HepG2 (cell line): ENCODE results near the gene GFY. TPM values are rescaled to one million over a fixed set of nuclear protein-coding genes. Genes with fewer than 3 reads are reported as not detected.
A peak's percentile ranks its signal among the peaks of the same experiment; 100 is the strongest.

ENCODE experiments used
- ATAC-seq: fragments of 200-7000 bp; cut with Tn5 transposase; 3 replicates; pipeline ENCODE4 v1.9.1; 2020; ENCODE audit warnings: mild to moderate bottlenecking, moderate library complexity
- BruUV-seq: library from RNA; stranded (reverse); fragments of 400-500 nt; replicated peaks from 2 replicates; lab custom pipeline; 2021; lab: Mats Ljungman, UMichigan
- CTCF ChIA-PET: fragments of 300-600 bp; formaldehyde crosslinking; extraction: SDS; loops from one replicate; lab custom pipeline; 2021; ENCODE audit warnings: low total read pairs, inconsistent platforms, low intra/inter-chr PET ratio; lab: Yijun Ruan, JAX
- POLR2A ChIA-PET: fragments of 350-600 bp; sonication (Branson Sonifier 250); formaldehyde crosslinking; loops from one replicate; lab custom pipeline; 2020; ENCODE audit warnings: antibody characterized with exemption, inconsistent platforms; lab: Yijun Ruan, JAX
- DNase-seq: peaks from one replicate; pipeline ENCODE4 v3.0.0-alpha.2; 2015; ENCODE audit warnings: low spot score
- FAIRE-seq: peaks from 3 replicates; lab custom pipeline; 2011; peaks lifted over from hg19 to GRCh38; lab: Jason Lieb, UNC
- H2AFZ ChIP-seq: one replicate; pipeline ENCODE4 v1.6.1; 2011; ENCODE audit warnings: low read length, inconsistent platforms
- H3K27ac ChIP-seq: fragments of 300-600 bp; 3 replicates; pipeline ENCODE4 v1.8.0; 2011; ENCODE audit warnings: mixed run types, mild to moderate bottlenecking, mixed read lengths, low read length, inconsistent platforms; ENCODE audit not compliant: insufficient read depth; ENCODE audit errors: extremely low read length
- H3K27me3 ChIP-seq, 2 experiments: fragments of 200-600 bp in 1 of 2; 2 replicates in 1 of 2; 3 replicates in 1 of 2; pipeline versions ENCODE4 v1.6.0 to v1.8.0; 2011; ENCODE audit warnings: low read length in 2 of 2, mild to moderate bottlenecking in 2 of 2, moderate library complexity in 2 of 2, inconsistent platforms in 1 of 2; ENCODE audit not compliant: insufficient read depth in 2 of 2, control insufficient read depth in 1 of 2
- H3K36me3 ChIP-seq, 2 experiments: fragments of 200-600 bp in 1 of 2; replicated peaks in 1 of 2; 2 replicates in 1 of 2; 3 replicates in 1 of 2; pipeline versions ENCODE4 v1.5.1 to v1.8.0; 2011; ENCODE audit warnings: low read length in 2 of 2, inconsistent platforms in 1 of 2; ENCODE audit not compliant: insufficient read depth in 2 of 2, control insufficient read depth in 1 of 2
- H3K4me1 ChIP-seq: 2 replicates; pipeline ENCODE4 v1.5.1; 2012; ENCODE audit warnings: low read length, inconsistent platforms; ENCODE audit not compliant: insufficient read depth
- H3K4me2 ChIP-seq: 2 replicates; pipeline ENCODE4 v1.6.0; 2011; ENCODE audit warnings: low read depth, low read length, inconsistent platforms
- H3K4me3 ChIP-seq, 3 experiments: fragments of 200-600 bp in 1 of 3; sonication (generic), shearing (Covaris generic) in 1 of 3; replicated peaks in 1 of 3; 2 replicates each; pipeline ENCODE4 v1.5.1; 2011 to 2016; ENCODE audit warnings: low read length in 3 of 3, inconsistent platforms in 2 of 3, low read depth in 2 of 3, mild to moderate bottlenecking in 2 of 3, control low read depth in 1 of 3, mixed read lengths in 1 of 3; ENCODE audit not compliant: insufficient read depth in 1 of 3
- H3K79me2 ChIP-seq: one replicate; pipeline ENCODE4 v1.6.1; 2011; ENCODE audit warnings: low read length, inconsistent platforms; ENCODE audit not compliant: insufficient read depth
- H3K9ac ChIP-seq: 2 replicates; pipeline ENCODE4 v1.6.0; 2011; ENCODE audit warnings: mild to moderate bottlenecking, low read depth, low read length, inconsistent platforms; ENCODE audit not compliant: insufficient read depth
- H3K9me3 ChIP-seq: 2 replicates; pipeline ENCODE4 v1.5.1; 2012; ENCODE audit warnings: mild to moderate bottlenecking, low read length
- H4K20me1 ChIP-seq: 2 replicates; pipeline ENCODE4 v1.6.0; 2011; ENCODE audit warnings: inconsistent platforms, mild to moderate bottlenecking, low read length, moderate library complexity; ENCODE audit not compliant: insufficient read depth
- ATF7 ChIP-seq, 2 experiments: fragments of 450-650 bp in 1 of 2; sonication (generic) in 1 of 2; formaldehyde crosslinking in 1 of 2; IDR thresholded peaks; 2 replicates each; pipeline versions ENCODE4 v1.4.0 to v1.6.1; 2016 to 2020; ENCODE audit warnings: antibody characterized with exemption in 1 of 2, mild to moderate bottlenecking in 1 of 2, missing genetic modification reagents in 1 of 2
- CREB1 ChIP-seq, 2 experiments: fragments of 450-650 bp in 1 of 2; IDR thresholded peaks; 2 replicates each; pipeline ENCODE4 v1.6.1; 2016 to 2017; ENCODE audit warnings: control low read depth in 1 of 2, mild to moderate bottlenecking in 1 of 2, missing compliant biosample characterization in 1 of 2, missing genetic modification characterization in 1 of 2
- HNRNPH1 ChIP-seq: fragments of 200-400 bp; formaldehyde crosslinking; optimal IDR thresholded peaks from 2 replicates; pipeline ENCODE3; 2017; ENCODE audit warnings: mild to moderate bottlenecking, low read depth, low read length
- ZNF552 ChIP-seq: sonication (generic); formaldehyde crosslinking; IDR thresholded peaks from 2 replicates; pipeline ENCODE4 v1.9.0; 2022; ENCODE audit warnings: missing genetic modification reagents, mild to moderate bottlenecking, borderline replicate concordance
- WGBS: methylation state at CpG from one replicate; pipeline ENCODE4 v1.1.6; 2017; ENCODE audit warnings: low lambda C conversion rate; 5-methylcytosine and 5-hydroxymethylcytosine counted together
- in situ Hi-C: cut with HindIII; loops from 2 replicates; pipeline ENCODE4 v1.10.0; 2017; ENCODE audit warnings: low pct_unique_long_range_greater_than_20kb; ENCODE audit not compliant: extremely low pct_ligation_motif_present
- intact Hi-C: fragments of 100-400 bp; cut with micrococcal nuclease; formaldehyde crosslinking; loops from one replicate; pipeline ENCODE4 v1.10.0; 2022; ENCODE audit not compliant: unreplicated experiment
- polyA plus RNA-seq, 8 experiments: library from polyadenylated mRNA; depleted of rRNA in 3 of 8; stranded (reverse) in 7 of 8; unstranded in 1 of 8; fragments of >200 nt; fragmentation: Illumina TruSeq in 4 of 8; extraction: Trizol in 4 of 8; gene quantifications; 2 replicates each; pipeline versions ENCODE4 v1.2.1 to v1.2.3, GENCODE V29; 2011 to 2016; ENCODE audit warnings: low read depth in 4 of 8, missing spikeins in 1 of 8, mixed read lengths in 1 of 8; ENCODE audit not compliant: insufficient read depth in 1 of 8
- total RNA-seq, 5 experiments: library from RNA; depleted of rRNA; stranded (reverse); fragments of >200 nt; fragmentation: Illumina TruSeq; extraction: Trizol; gene quantifications; 2 replicates each; pipeline ENCODE4 v1.2.3, GENCODE V29; 2016; ENCODE audit warnings: low read depth in 1 of 5
- TF ChIP-seq, protein P1 (sequence below): sonication (generic); formaldehyde crosslinking; IDR thresholded peaks from 2 replicates; pipeline ENCODE4 v1.4.0; 2020; ENCODE audit warnings: missing genetic modification reagents

The GFY gene
- total and polyA plus RNA-seq, 2 of the 13 experiments (the other 11 are each of a cell fraction or from before 2014, with no cell fraction given) = not detected

DNA sequence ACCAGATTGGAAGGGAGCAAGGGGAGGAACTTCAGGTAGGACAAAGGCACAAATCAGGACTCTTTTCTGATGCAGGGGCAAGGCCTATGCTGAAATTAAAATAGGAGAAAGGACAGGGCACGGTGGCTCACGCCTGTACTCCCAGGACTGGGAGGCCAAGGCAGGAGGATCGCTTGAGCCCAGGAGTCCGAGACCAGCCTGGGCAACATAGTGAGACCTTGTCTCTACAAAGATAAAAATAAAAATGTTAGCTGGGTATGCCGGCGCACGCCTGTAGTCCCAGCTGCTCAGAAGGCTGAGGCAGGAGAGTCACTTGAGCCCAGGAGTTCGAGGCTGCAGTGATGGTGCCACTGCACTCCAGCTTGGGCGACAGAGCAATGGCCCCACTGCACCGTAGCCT lies 10.5 kb downstream of the GFY start:
- in situ Hi-C loops (no loop called here), intact Hi-C loops (no loop called here)
- FAIRE-seq (no peak), ATAC-seq (no peak), DNase-seq (no peak)
- Histone ChIP-seq H3K27me3 (peaks cover 11 to 87% of the 10 kb centered on the region in 2 experiments), H4K20me1 (no peaks in the 10 kb centered on the region), H3K36me3 (no peaks in the 10 kb centered on the region), H3K79me2 (no peaks in the 10 kb centered on the region), H3K4me2 (no peak overlapping the region), H3K4me3 (no peak overlapping the region), H3K27ac (no peak overlapping the region), H2AFZ (no peak overlapping the region), H3K4me1 (no peaks in the 10 kb centered on the region), H3K9me3 (no peaks in the 10 kb centered on the region), H3K9ac (no peak overlapping the region)
- POLR2A ChIA-PET = interaction anchor here (1.0 to 1.1 kb wide), 2 partner anchors 18 kb away, joined by 3 to 5 read pairs; partner anchors contain the start of gene ALDH16A1
- no peak for TF ChIP-seq HNRNPH1
- TF ChIP-seq ZNF552 (CRISPR knock-in tag) = no peak
- CTCF ChIA-PET = no interaction called here
- no TSS peak for BruUV-seq
- 66% methylated on average over 10 of the region's 10 CpGs for WGBS

GRCh38 chr19:49436381-49437017 lies 11.3 kb downstream of the GFY start:
- TF ChIP-seq CREB1 (IDR thresholded peaks at IDR 0.05) (peak; percentile 97), CREB1 (CRISPR knock-in tag; IDR thresholded peaks at IDR 0.05) (no peak), ATF7 (IDR thresholded peaks at IDR 0.05) (peak; percentile 90), ATF7 (CRISPR knock-in tag; IDR thresholded peaks at IDR 0.05) (no peak)
- TF ChIP-seq, protein P1, sequence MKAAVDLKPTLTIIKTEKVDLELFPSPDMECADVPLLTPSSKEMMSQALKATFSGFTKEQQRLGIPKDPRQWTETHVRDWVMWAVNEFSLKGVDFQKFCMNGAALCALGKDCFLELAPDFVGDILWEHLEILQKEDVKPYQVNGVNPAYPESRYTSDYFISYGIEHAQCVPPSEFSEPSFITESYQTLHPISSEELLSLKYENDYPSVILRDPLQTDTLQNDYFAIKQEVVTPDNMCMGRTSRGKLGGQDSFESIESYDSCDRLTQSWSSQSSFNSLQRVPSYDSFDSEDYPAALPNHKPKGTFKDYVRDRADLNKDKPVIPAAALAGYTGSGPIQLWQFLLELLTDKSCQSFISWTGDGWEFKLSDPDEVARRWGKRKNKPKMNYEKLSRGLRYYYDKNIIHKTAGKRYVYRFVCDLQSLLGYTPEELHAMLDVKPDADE = no peak
- in situ Hi-C loops (no loop called here), intact Hi-C loops (no loop called here)
- no peak for ATAC-seq
- no peaks in the 10 kb centered on the region for H3K36me3 ChIP-seq
- H3K4me1 ChIP-seq = peaks cover 1% of the 10 kb centered on the region
- POLR2A ChIA-PET = interaction anchor here (1.0 kb wide), 1 partner anchor 17 kb away, joined by 3 read pairs; the partner anchor contains the start of gene ALDH16A1
- H4K20me1 ChIP-seq = no peaks in the 10 kb centered on the region
- H3K4me2 ChIP-seq = no peak overlapping the region; the same call in 1 of the 2 replicates
- H3K9me3 ChIP-seq = no peaks in the 10 kb centered on the region
- no peaks in the 10 kb centered on the region for H3K79me2 ChIP-seq
- BruUV-seq = no TSS peak
- no peak for FAIRE-seq
- WGBS = 71% methylated on average over 11 of the region's 42 CpGs
- no peak overlapping the region for H2AFZ ChIP-seq
- no peak overlapping the region for H3K4me3 ChIP-seq
- no peak for DNase-seq
- H3K27me3 ChIP-seq = peaks cover 10 to 87% of the 10 kb centered on the region in 2 experiments
- CTCF ChIA-PET = no interaction called here
- no peak overlapping the region for H3K9ac ChIP-seq
- H3K27ac ChIP-seq = no peak overlapping the region
